GM12878 (cell line): Measurements from ENCODE around the gene APC2. TPM values are rescaled to one million over a fixed set of nuclear protein-coding genes. Genes with fewer than 3 reads are reported as not detected.

Source experiments
- ATAC-seq: fragments of 200-7000 bp; cut with Tn5 transposase; 3 replicates; pipeline ENCODE4 v1.9.1; 2020; ENCODE audit warnings: mild to moderate bottlenecking, moderate library complexity
- BruUV-seq: library from RNA; stranded (reverse); fragments of 400-500 nt; replicated peaks from 2 replicates; lab custom pipeline; 2021; lab: Mats Ljungman, UMichigan
- CTCF ChIA-PET: fragments of 300-600 bp; sonication (Branson Sonifier 250); formaldehyde crosslinking; extraction: SDS; loops from one replicate; lab custom pipeline; 2021; ENCODE audit warnings: inconsistent platforms; lab: Yijun Ruan, JAX
- POLR2A ChIA-PET: fragments of 350-600 bp; formaldehyde crosslinking; extraction: SDS; loops from one replicate; lab custom pipeline; 2021; ENCODE audit warnings: inconsistent platforms; lab: Charles Lee
- RAD21 ChIA-PET: fragments of 300-600 bp; sonication (Branson Sonifier 250); formaldehyde crosslinking; loops from one replicate; lab custom pipeline; 2023; ENCODE audit warnings: antibody characterized with exemption; ENCODE audit not compliant: unreplicated experiment; lab: Charles Lee
- SMC1A ChIA-PET: fragments of 300-600 bp; sonication (Branson Sonifier 250); formaldehyde crosslinking; loops from one replicate; lab custom pipeline; 2023; ENCODE audit not compliant: unreplicated experiment, uncharacterized antibody; lab: Charles Lee
- DNase-seq: peaks from one replicate; pipeline ENCODE4 v3.0.0-alpha.2; 2011; ENCODE audit warnings: low read depth, low spot score
- FAIRE-seq: peaks from 3 replicates; lab custom pipeline; 2011; peaks lifted over from hg19 to GRCh38; lab: Jason Lieb, UNC
- H2AFZ ChIP-seq: 2 replicates; pipeline ENCODE4 v1.6.0; 2011; ENCODE audit warnings: low read depth, low read length, control low read depth; ENCODE audit not compliant: control insufficient read depth
- H3K27ac ChIP-seq: 2 replicates; pipeline ENCODE4 v1.5.1; 2011; ENCODE audit warnings: control low read depth; ENCODE audit not compliant: control insufficient read depth, insufficient read depth
- H3K27me3 ChIP-seq, 2 experiments: replicated peaks in 1 of 2; 2 replicates each; pipeline versions ENCODE4 v1.6.0 to v1.6.1; 2011; ENCODE audit warnings: low read length in 1 of 2; ENCODE audit not compliant: control insufficient read depth in 2 of 2, insufficient read depth in 2 of 2
- H3K36me3 ChIP-seq, 2 experiments: 2 replicates each; pipeline ENCODE4 v1.5.1; 2011; ENCODE audit warnings: low read length in 1 of 2; ENCODE audit not compliant: control insufficient read depth in 2 of 2, insufficient read depth in 2 of 2
- H3K4me1 ChIP-seq: 2 replicates; pipeline ENCODE4 v1.6.1; 2011; ENCODE audit warnings: mild to moderate bottlenecking, low read length, moderate library complexity, mixed read lengths; ENCODE audit not compliant: control insufficient read depth, insufficient read depth
- H3K4me2 ChIP-seq: 2 replicates; pipeline ENCODE4 v1.6.0; 2011; ENCODE audit warnings: control low read depth; ENCODE audit not compliant: control insufficient read depth, insufficient read depth
- H3K4me3 ChIP-seq: fragments of 200-600 bp; sonication (generic); 2 replicates; pipeline ENCODE4 v1.5.1; 2016
- H3K79me2 ChIP-seq: 2 replicates; pipeline ENCODE4 v1.6.0; 2011; ENCODE audit warnings: low read length; ENCODE audit not compliant: control insufficient read depth, insufficient read depth
- H3K9ac ChIP-seq: 2 replicates; pipeline ENCODE4 v1.8.0; 2011; ENCODE audit warnings: low read length, control low read depth, mixed read lengths; ENCODE audit not compliant: control insufficient read depth, insufficient read depth
- H3K9me3 ChIP-seq: replicated peaks from 3 replicates; pipeline ENCODE4 v1.5.1; 2011; ENCODE audit warnings: mild to moderate bottlenecking, low read length; ENCODE audit not compliant: control insufficient read depth, insufficient read depth
- H4K20me1 ChIP-seq: 2 replicates; pipeline ENCODE4 v1.6.0; 2011; ENCODE audit not compliant: control insufficient read depth, insufficient read depth
- BHLHE40 ChIP-seq, 2 experiments: fragments of 450-650 bp in 1 of 2; IDR thresholded peaks; 2 replicates each; pipeline ENCODE4 v1.6.1; 2011 to 2017; ENCODE audit warnings: low read depth in 2 of 2, borderline replicate concordance in 1 of 2, improper control_type of control experiment in 1 of 2, low read length in 1 of 2, mild to moderate bottlenecking in 1 of 2
- BRCA1 ChIP-seq: IDR thresholded peaks from 2 replicates; pipeline ENCODE4 v1.6.1; 2011; ENCODE audit warnings: low read depth, low read length, improper control_type of control experiment
- FOXM1 ChIP-seq: IDR thresholded peaks from 2 replicates; pipeline ENCODE4 v1.6.1; 2012; ENCODE audit warnings: low read depth, mild to moderate bottlenecking, inconsistent platforms, low read length, moderate library complexity
- HDAC2 ChIP-seq: fragments of 200-600 bp; sonication (generic); IDR thresholded peaks from 2 replicates; pipeline ENCODE4 v1.6.1; 2017
- IKZF1 ChIP-seq: fragments of 450-650 bp; conservative IDR thresholded peaks from 2 replicates; pipeline ENCODE4 v1.6.1; 2017; ENCODE audit warnings: antibody characterized with exemption, mild to moderate bottlenecking
- JUNB ChIP-seq: IDR thresholded peaks from 2 replicates; pipeline ENCODE4 v1.6.1; 2016; ENCODE audit warnings: antibody characterized with exemption, mild to moderate bottlenecking
- JUND ChIP-seq: IDR thresholded peaks from 2 replicates; pipeline ENCODE4 v1.6.1; 2012; ENCODE audit warnings: low read depth, mild to moderate bottlenecking, low read length, improper control_type of control experiment, moderate library complexity
- MYC ChIP-seq: IDR thresholded peaks from 2 replicates; pipeline ENCODE4 v1.6.1; 2011; ENCODE audit warnings: mild to moderate bottlenecking, low read length, moderate library complexity, inconsistent platforms; ENCODE audit not compliant: insufficient read depth, insufficient replicate concordance, insufficient read length, severe bottlenecking
- POLR2AphosphoS5 ChIP-seq: IDR thresholded peaks from 2 replicates; pipeline ENCODE4 v1.6.1; 2011; ENCODE audit warnings: mild to moderate bottlenecking, low read length, inconsistent platforms
- SPI1 ChIP-seq: IDR thresholded peaks from 2 replicates; pipeline ENCODE4 v1.6.1; 2011; ENCODE audit warnings: low read depth, mild to moderate bottlenecking, low read length, moderate library complexity, borderline replicate concordance; ENCODE audit not compliant: insufficient read depth
- SRF ChIP-seq, 2 experiments: IDR thresholded peaks; 2 replicates each; pipeline ENCODE4 v1.6.1; 2011; ENCODE audit warnings: low read depth in 2 of 2, low read length in 2 of 2, mild to moderate bottlenecking in 1 of 2, moderate library complexity in 1 of 2
- SUPT20H ChIP-seq: IDR thresholded peaks from 2 replicates; pipeline ENCODE4 v1.6.1; 2011; ENCODE audit warnings: low read depth, mild to moderate bottlenecking, low read length, moderate library complexity, borderline replicate concordance; ENCODE audit not compliant: control insufficient read depth
- ZBED1 ChIP-seq: IDR thresholded peaks from 2 replicates; pipeline ENCODE4 v1.6.1; 2016; ENCODE audit warnings: borderline replicate concordance
- ZNF24 ChIP-seq: fragments of 450-650 bp; IDR thresholded peaks from 2 replicates; pipeline ENCODE4 v1.6.1; 2017; ENCODE audit warnings: antibody characterized with exemption, mild to moderate bottlenecking
- WGBS: methylation state at CpG from one replicate; pipeline ENCODE4 v1.1.6; 2016; ENCODE audit warnings: low lambda C conversion rate; ENCODE audit not compliant: insufficient replicate concordance, insufficient coverage; ENCODE audit errors: missing lambda C conversion rate; 5-methylcytosine and 5-hydroxymethylcytosine counted together
- in situ Hi-C: fragments of 300-500 bp; cut with MboI; formaldehyde crosslinking; loops from 9 replicates; pipeline ENCODE4 v1.14.3; 2018; ENCODE audit warnings: mixed read lengths
- intact Hi-C: fragments of 100-400 bp; cut with micrococcal nuclease; formaldehyde crosslinking; loops from one replicate; pipeline ENCODE4 v1.14.2; 2022; ENCODE audit not compliant: unreplicated experiment
- polyA plus RNA-seq, 11 experiments: library from polyadenylated mRNA; depleted of rRNA in 4 of 11; unstranded in 6 of 11; stranded (reverse) in 5 of 11; fragments of >200 nt; fragmentation: Nextera tagmentation in 4 of 11; fragmentation: Illumina TruSeq in 1 of 11; extraction: Ambion mirVana in 4 of 11; extraction: Trizol in 1 of 11; gene quantifications; 1 replicate in 1 of 11; 2 replicates in 10 of 11; pipeline versions ENCODE4 v1.2.1 to v1.2.3, GENCODE V29; 2011 to 2016; ENCODE audit warnings: inconsistent platforms in 2 of 11, missing spikeins in 2 of 11, low read depth in 1 of 11
- total RNA-seq, 4 experiments: library from RNA; depleted of rRNA in 3 of 4; stranded (reverse); fragments of >200 nt in 3 of 4; fragmentation: Illumina TruSeq in 1 of 4; extraction: Trizol in 1 of 4; gene quantifications; 2 replicates each; pipeline versions ENCODE4 v1.2.1 to v1.2.3, GENCODE V29; 2013 to 2021
- TF ChIP-seq, protein P1 (sequence below): fragments of 150-350 bp; IDR thresholded peaks from 2 replicates; pipeline ENCODE4 v1.6.1; 2016; ENCODE audit warnings: low read depth, low read length
- TF ChIP-seq, protein P2 (sequence below): fragments of 450-650 bp; conservative IDR thresholded peaks from 2 replicates; pipeline ENCODE4 v1.6.1; 2017; ENCODE audit warnings: mild to moderate bottlenecking, moderate library complexity

APC2 gene
- total and polyA plus RNA-seq, 10 of the 15 experiments (the other 5 are each of a cell fraction or from before 2014, with no cell fraction given): under 0.01 to 0.73 (median 0.04) TPM; not detected in 5

DNA sequence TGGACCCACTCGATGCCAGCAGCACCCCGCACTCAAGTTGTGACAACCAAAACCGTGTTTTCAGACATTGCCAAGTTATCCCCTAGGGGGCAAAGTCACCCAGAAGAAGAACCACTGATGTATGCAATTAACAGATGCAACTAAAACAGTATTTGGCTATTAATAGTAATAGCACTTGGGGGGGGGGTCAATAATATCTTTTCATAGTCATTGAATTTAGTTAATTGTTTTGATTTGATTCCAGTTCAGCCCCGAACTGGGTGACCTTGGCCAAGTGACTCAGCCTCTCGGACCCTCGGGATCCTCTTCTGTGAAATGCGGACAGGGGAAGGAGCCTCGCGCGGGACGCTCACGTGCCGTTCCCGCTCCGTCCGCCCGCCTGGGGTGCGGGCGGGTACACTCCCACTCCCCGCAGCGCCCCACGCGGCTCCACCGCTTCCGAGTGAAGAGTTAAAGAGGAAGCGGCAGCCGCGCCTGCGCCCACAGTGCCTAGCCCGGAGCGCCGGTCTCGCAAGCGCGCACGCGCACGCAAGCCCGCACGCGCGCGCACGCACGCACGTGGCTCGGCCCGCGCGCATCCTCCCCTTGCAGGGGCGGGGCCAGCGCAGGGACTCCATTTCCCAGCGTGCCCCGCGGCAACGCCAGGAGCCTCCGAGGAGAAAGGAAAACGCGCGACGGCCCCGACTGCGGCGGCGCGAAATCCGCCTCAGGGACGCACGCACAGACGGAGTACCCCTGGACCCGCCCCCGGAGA lies 43.0 kb upstream of the APC2 start:
- CTCF ChIA-PET: no interaction called here
- FAIRE-seq (peak; percentile 88), ATAC-seq (peak; percentile 83), DNase-seq (peak; percentile 87)
- peak overlapping the region; percentile 57; the same call in 1 of the 2 replicates for H3K4me3 ChIP-seq
- intact Hi-C loops: loop anchor here (1.0 kb wide), 1 partner anchor 24 kb away; the partner anchor contains the start of gene NDUFS7
- H3K9me3 ChIP-seq: no peaks in the 10 kb centered on the region
- peaks cover 1 to 5% of the 10 kb centered on the region in 2 experiments; a peak in 2 of 4 replicates for H3K27me3 ChIP-seq
- under 1% methylated on average over 63 of the region's 72 CpGs for WGBS
- H3K79me2 ChIP-seq: peaks cover 45% of the 10 kb centered on the region
- RAD21 ChIA-PET: no interaction called here
- peaks cover 20% of the 10 kb centered on the region for H3K4me1 ChIP-seq
- H3K27ac ChIP-seq: peak overlapping the region; percentile 45
- in situ Hi-C loops: no loop called here
- TSS peak; percentile 85 for BruUV-seq
- POLR2A ChIA-PET: no interaction called here
- H3K36me3 ChIP-seq: peaks cover 0 to 10% of the 10 kb centered on the region in 2 experiments
- H3K9ac ChIP-seq: peak overlapping the region; percentile 50
- SMC1A ChIA-PET: no interaction called here
- H2AFZ ChIP-seq: peak overlapping the region; percentile 29
- peak overlapping the region; percentile 62 for H3K4me2 ChIP-seq
- H4K20me1 ChIP-seq: peaks cover 20% of the 10 kb centered on the region
- TF ChIP-seq MYC (peak; percentile 87), ZBED1 (no peak), BHLHE40 (IDR thresholded peaks at IDR 0.05; ENCODE audit: borderline replicate concordance in 1 of 2, low read depth in 2 of 2, low read length in 1 of 2) (peak; percentile 94 to 98), HDAC2 (no peak), IKZF1 (peak; percentile 99), SUPT20H (no peak), ZNF24 (no peak), JUND (no peak), SPI1 (peak; percentile 79; the same call in 1 of the 2 replicates), JUNB (no peak), BRCA1 (no peak), POLR2AphosphoS5 (peak; percentile 62), FOXM1 (no peak), SRF (IDR thresholded peaks at IDR 0.05; ENCODE audit: low read depth in 2 of 2, low read length in 2 of 2) (no peak)
- TF ChIP-seq, protein P1, sequence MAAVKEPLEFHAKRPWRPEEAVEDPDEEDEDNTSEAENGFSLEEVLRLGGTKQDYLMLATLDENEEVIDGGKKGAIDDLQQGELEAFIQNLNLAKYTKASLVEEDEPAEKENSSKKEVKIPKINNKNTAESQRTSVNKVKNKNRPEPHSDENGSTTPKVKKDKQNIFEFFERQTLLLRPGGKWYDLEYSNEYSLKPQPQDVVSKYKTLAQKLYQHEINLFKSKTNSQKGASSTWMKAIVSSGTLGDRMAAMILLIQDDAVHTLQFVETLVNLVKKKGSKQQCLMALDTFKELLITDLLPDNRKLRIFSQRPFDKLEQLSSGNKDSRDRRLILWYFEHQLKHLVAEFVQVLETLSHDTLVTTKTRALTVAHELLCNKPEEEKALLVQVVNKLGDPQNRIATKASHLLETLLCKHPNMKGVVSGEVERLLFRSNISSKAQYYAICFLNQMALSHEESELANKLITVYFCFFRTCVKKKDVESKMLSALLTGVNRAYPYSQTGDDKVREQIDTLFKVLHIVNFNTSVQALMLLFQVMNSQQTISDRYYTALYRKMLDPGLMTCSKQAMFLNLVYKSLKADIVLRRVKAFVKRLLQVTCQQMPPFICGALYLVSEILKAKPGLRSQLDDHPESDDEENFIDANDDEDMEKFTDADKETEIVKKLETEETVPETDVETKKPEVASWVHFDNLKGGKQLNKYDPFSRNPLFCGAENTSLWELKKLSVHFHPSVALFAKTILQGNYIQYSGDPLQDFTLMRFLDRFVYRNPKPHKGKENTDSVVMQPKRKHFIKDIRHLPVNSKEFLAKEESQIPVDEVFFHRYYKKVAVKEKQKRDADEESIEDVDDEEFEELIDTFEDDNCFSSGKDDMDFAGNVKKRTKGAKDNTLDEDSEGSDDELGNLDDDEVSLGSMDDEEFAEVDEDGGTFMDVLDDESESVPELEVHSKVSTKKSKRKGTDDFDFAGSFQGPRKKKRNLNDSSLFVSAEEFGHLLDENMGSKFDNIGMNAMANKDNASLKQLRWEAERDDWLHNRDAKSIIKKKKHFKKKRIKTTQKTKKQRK: no peak
- TF ChIP-seq, protein P2, sequence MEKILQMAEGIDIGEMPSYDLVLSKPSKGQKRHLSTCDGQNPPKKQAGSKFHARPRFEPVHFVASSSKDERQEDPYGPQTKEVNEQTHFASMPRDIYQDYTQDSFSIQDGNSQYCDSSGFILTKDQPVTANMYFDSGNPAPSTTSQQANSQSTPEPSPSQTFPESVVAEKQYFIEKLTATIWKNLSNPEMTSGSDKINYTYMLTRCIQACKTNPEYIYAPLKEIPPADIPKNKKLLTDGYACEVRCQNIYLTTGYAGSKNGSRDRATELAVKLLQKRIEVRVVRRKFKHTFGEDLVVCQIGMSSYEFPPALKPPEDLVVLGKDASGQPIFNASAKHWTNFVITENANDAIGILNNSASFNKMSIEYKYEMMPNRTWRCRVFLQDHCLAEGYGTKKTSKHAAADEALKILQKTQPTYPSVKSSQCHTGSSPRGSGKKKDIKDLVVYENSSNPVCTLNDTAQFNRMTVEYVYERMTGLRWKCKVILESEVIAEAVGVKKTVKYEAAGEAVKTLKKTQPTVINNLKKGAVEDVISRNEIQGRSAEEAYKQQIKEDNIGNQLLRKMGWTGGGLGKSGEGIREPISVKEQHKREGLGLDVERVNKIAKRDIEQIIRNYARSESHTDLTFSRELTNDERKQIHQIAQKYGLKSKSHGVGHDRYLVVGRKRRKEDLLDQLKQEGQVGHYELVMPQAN: peak; percentile 75
